Ectodermal cell (in vitro differentiated cells): ENCODE results near the gene SEMA4G.
"Not testable (repeated sequence)": the region's sequence is repeated elsewhere in the genome, so short reads cannot be mapped to it uniquely, and the experiment has no call there.

Experiments
- H3K27ac ChIP-seq: 2 replicates; pipeline ENCODE4 v1.7.0; 2013; ENCODE audit warnings: mild to moderate bottlenecking, low read depth, low read length; ENCODE audit not compliant: insufficient read depth, poor library complexity, severe bottlenecking
- H3K27me3 ChIP-seq: 2 replicates; pipeline ENCODE4 v1.7.0; 2013; ENCODE audit warnings: mild to moderate bottlenecking, low read length; ENCODE audit not compliant: insufficient read depth, control insufficient read depth, poor library complexity, severe bottlenecking
- H3K36me3 ChIP-seq: one replicate; pipeline ENCODE4 v1.7.0; 2013; ENCODE audit warnings: low read length; ENCODE audit not compliant: control insufficient read depth, insufficient read depth
- H3K4me1 ChIP-seq: one replicate; pipeline ENCODE4 v1.7.0; 2013; ENCODE audit warnings: low read length; ENCODE audit not compliant: control insufficient read depth, insufficient read depth
- H3K4me3 ChIP-seq: 2 replicates; pipeline ENCODE4 v1.7.0; 2013; ENCODE audit warnings: low read depth, low read length, control low read depth; ENCODE audit not compliant: insufficient read depth
- H3K9me3 ChIP-seq: 2 replicates; pipeline ENCODE4 v1.7.0; 2013; ENCODE audit warnings: mild to moderate bottlenecking, low read length, moderate library complexity; ENCODE audit not compliant: control insufficient read depth
- WGBS, 2 experiments: methylation state at CpG; one replicate each; pipeline ENCODE4 v1.1.7; 2013; ENCODE audit warnings: missing lambda C conversion rate in 2 of 2; 5-methylcytosine and 5-hydroxymethylcytosine counted together

SEMA4G gene

DNA sequence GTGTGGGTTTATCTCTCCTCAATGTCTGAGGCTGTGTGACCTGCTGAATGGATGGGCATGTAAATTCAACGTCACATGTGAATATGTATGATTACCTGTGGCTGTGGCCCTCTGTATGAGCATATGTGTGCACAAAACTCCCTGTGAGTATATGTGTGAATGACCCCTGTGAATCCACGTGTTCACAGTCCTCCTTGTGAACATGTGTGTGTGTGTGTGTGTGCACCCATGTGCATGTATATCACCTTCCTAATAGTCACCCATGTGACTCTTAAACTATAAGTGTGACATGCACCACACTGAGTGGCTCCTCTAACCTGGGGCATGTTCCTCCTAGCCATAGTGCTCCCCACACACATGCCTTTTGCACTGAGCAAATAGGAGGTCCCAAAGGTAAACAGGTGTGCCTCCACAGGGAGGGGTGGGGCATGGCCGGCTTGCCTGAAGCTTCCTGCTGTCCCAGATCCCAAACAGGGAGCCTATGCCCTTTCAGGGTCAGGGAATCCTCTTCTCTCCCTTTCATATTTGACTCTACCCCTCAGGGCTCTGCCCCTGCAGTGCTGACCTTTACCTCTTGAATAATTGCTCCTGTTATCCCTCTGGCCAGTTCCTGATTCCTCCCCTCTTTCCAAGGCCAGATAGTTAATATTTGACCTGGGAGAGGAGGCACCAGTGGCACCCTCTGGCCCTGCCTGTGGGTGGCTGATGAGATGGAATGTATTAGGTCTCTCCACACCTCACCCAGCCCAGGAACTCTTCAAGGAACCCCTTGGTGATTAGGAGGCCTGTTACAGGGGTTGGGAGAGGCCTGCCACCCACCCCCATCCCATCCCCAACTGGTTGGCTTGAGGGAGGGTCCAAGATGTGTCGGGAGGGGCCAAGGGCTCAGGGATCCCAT lies 1.9 kb downstream of the SEMA4G start:
- H3K4me1 ChIP-seq: peaks cover 14% of the 10 kb centered on the region
- peaks cover 16% of the 10 kb centered on the region for H3K27me3 ChIP-seq
- no peak overlapping the region for H3K4me3 ChIP-seq
- no peaks in the 10 kb centered on the region for H3K36me3 ChIP-seq
- no peak overlapping the region for H3K27ac ChIP-seq
- 78 to 80% methylated on average over 4 of the region's 4 CpGs for WGBS, 2 experiments
- no peaks in the 10 kb centered on the region for H3K9me3 ChIP-seq

- Histone ChIP-seq H3K4me1 (peaks cover 14% of the 10 kb centered on the region), H3K9me3 (no peaks in the 10 kb centered on the region), H3K36me3 (no peaks in the 10 kb centered on the region), H3K27ac (no peak overlapping the region), H3K4me3 (no peak overlapping the region), H3K27me3 (peaks cover 16% of the 10 kb centered on the region)
- 74 to 75% methylated on average over 13 of the region's 13 CpGs for WGBS, 2 experiments
Measured at GRCh38 chr10:100972115-100972903, 3.0 kb downstream of the SEMA4G start.

DNA sequence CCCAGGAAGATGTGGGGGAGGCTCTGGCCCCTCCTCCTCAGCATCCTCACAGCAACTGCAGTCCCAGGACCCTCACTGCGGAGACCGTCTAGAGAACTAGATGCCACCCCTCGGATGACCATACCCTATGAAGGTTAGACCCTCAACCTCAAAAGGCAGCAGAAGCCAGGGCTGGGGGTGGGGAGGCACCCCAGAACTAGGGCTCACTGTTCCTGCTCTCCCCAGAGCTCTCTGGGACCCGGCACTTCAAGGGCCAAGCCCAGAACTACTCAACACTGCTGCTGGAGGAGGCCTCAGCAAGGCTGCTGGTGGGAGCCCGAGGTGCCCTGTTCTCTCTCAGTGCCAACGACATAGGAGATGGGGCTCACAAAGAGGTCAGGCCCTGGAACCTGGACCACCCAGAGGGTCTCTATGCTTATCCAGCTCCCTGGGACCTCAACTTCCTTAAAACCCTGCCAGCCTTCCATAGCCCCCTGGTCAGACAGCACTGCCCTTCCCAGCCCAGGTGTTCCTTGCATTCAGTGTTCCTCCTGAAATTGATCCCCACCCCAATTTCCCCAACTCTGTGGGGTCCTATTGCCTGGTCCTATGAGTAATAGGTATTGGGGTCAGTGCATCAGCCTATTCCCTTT lies 3.7 kb downstream of the SEMA4G start:
- Histone ChIP-seq H3K4me1 (peaks cover 14% of the 10 kb centered on the region), H3K36me3 (no peaks in the 10 kb centered on the region), H3K27ac (no peak overlapping the region), H3K4me3 (no peak overlapping the region), H3K27me3 (peaks cover 16% of the 10 kb centered on the region), H3K9me3 (no peaks in the 10 kb centered on the region)
- 91% methylated on average over 6 of the region's 6 CpGs for WGBS, 2 experiments

DNA sequence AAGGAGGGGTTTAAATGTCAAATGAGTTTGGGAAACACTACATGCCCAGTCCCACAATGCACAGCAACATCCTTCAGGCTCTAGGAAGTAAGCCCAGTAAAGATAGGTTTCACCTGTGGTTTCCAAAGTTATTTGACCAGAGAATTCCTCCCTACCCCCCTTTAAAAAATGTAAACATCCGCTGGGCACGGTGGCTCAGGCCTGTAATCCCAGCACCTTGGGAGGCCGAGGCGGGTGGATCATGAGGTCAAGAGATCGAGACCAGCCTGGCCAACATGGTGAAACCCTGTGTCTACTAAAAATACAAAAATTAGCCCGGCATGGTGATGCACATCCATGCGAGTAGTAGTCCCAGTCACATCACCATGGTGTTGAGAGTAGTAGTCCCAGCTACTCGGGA lies 6.1 kb downstream of the SEMA4G start:
- H3K4me3 ChIP-seq, H3K27me3 ChIP-seq, H3K27ac ChIP-seq, H3K9me3 ChIP-seq, H3K36me3 ChIP-seq: not testable (repeated sequence)
- H3K4me1 ChIP-seq: peaks cover 14% of the 10 kb centered on the region
- 90 to 91% methylated on average over 8 of the region's 8 CpGs for WGBS, 2 experiments

GRCh38 chr10:100976906-100977305 lies 7.6 kb downstream of the SEMA4G start:
- no peaks in the 10 kb centered on the region for H3K27me3 ChIP-seq
- H3K9me3 ChIP-seq: no peaks in the 10 kb centered on the region
- WGBS, 2 experiments: 91 to 92% methylated on average over 3 of the region's 3 CpGs
- H3K36me3 ChIP-seq: peaks cover 3% of the 10 kb centered on the region
- H3K4me1 ChIP-seq: peaks cover 6% of the 10 kb centered on the region
- H3K4me3 ChIP-seq: no peak overlapping the region
- no peak overlapping the region for H3K27ac ChIP-seq

DNA sequence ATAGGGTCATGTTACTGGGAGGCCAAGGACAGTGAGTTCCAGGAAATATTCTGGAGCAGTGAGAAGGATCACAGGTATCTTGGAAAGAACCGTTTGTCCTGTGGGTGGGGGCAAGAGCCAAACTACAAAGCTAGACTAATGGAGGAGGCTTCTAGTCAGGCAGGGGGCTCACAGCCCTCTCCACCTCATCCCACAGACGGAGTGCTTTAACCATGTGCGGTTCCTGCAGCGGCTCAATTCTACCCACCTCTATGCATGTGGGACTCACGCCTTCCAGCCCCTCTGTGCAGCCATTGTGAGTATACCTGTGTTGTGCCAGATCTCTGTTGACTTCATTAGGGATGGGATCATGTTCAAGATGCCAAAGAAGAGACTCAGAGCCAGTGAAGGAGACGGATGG lies 8.1 kb downstream of the SEMA4G start:
- H3K4me3 ChIP-seq: no peak overlapping the region
- 90 to 95% methylated on average over 6 of the region's 6 CpGs for WGBS, 2 experiments

GRCh38 chr10:100978121-100978900 lies 9.0 kb downstream of the SEMA4G start:
- H3K36me3 ChIP-seq: peaks cover 3% of the 10 kb centered on the region
- no peak overlapping the region for H3K4me3 ChIP-seq
- H3K9me3 ChIP-seq: no peaks in the 10 kb centered on the region
- 95% methylated on average over 13 of the region's 13 CpGs for WGBS, 2 experiments
- H3K27me3 ChIP-seq: no peaks in the 10 kb centered on the region
- H3K27ac ChIP-seq: no peak overlapping the region
- H3K4me1 ChIP-seq: no peaks in the 10 kb centered on the region

More for the DNA sequence above, 8.1 kb downstream of the SEMA4G start:
- Histone ChIP-seq H3K4me1 (peaks cover 1% of the 10 kb centered on the region), H3K27ac (no peak overlapping the region), H3K36me3 (peaks cover 3% of the 10 kb centered on the region), H3K27me3 (no peaks in the 10 kb centered on the region), H3K9me3 (no peaks in the 10 kb centered on the region)

GRCh38 chr10:100978901-100979195 lies 9.5 kb downstream of the SEMA4G start:
- Histone ChIP-seq H3K4me1 (no peaks in the 10 kb centered on the region), H3K36me3 (peaks cover 3% of the 10 kb centered on the region), H3K27ac (no peak overlapping the region), H3K4me3 (no peak overlapping the region), H3K27me3 (no peaks in the 10 kb centered on the region), H3K9me3 (no peaks in the 10 kb centered on the region)
- 95 to 97% methylated on average over 10 of the region's 10 CpGs for WGBS, 2 experiments

- no peak overlapping the region for H3K27ac ChIP-seq
- H3K27me3 ChIP-seq: no peaks in the 10 kb centered on the region
- no peak overlapping the region for H3K4me3 ChIP-seq
- peaks cover 3% of the 10 kb centered on the region for H3K36me3 ChIP-seq
- WGBS, 2 experiments: 93 to 94% methylated on average over 16 of the region's 16 CpGs
- no peaks in the 10 kb centered on the region for H3K9me3 ChIP-seq
- no peaks in the 10 kb centered on the region for H3K4me1 ChIP-seq
Measured at GRCh38 chr10:100979791-100980272, 10.5 kb downstream of the SEMA4G start.
